ENCODE measurements around the gene CCDC9. TPM values are rescaled to one million over a fixed set of nuclear protein-coding genes. Genes with fewer than 3 reads are reported as not detected.

Gene CCDC9
- total and polyA plus RNA-seq, 2 experiments from 2014 or later = 14.5 to 15.0 TPM

GRCh38 chr19:47225746-47226425 is 30.4 kb upstream of the CCDC9 start:
- DNase-seq (ENCODE audit: low spot score) (peak; percentile 94), ATAC-seq (peak; percentile 30)
- Histone ChIP-seq H3K36me3 (ENCODE audit: insufficient read depth) (no peaks in the 10 kb centered on the region; the same call in 1 of the 2 replicates), H2AFZ (no peak overlapping the region), H3K9me2 (ENCODE audit: insufficient read depth) (no peaks in the 10 kb centered on the region), H4K20me1 (replicated peaks; ENCODE audit: insufficient read depth) (no peaks in the 10 kb centered on the region; the same call in 1 of the 2 replicates), H3K79me2 (replicated peaks; ENCODE audit: insufficient read depth) (peaks cover 36% of the 10 kb centered on the region), H3K27ac (ENCODE audit: low read depth) (peak overlapping the region; percentile 99), H3K4me2 (peak overlapping the region; percentile 92), H3K27me3 (ENCODE audit: insufficient read depth) (peaks cover 11% of the 10 kb centered on the region), H3F3A (replicated peaks; ENCODE audit: low read depth) (peaks cover 19% of the 10 kb centered on the region), H3K4me3 (peak overlapping the region; percentile 96), H3K4me1 (ENCODE audit: insufficient read depth) (peaks cover 28% of the 10 kb centered on the region)
- H3K4me3 Mint-ChIP-seq = peak overlapping the region; percentile 60
- H3K9me3 Mint-ChIP-seq = peaks cover 2% of the 10 kb centered on the region; the same call in 1 of the 3 replicates
- H3K4me1 Mint-ChIP-seq = peaks cover 14% of the 10 kb centered on the region
- TF ChIP-seq ZNF462 (CRISPR knock-in tag; IDR thresholded peaks at IDR 0.05) (no peak), REST (IDR thresholded peaks at IDR 0.05; ENCODE audit: unreplicated experiment) (no peak), EZH2phosphoT487 (IDR thresholded peaks at IDR 0.05; ENCODE audit: unreplicated experiment) (no peak), JUNB (IDR thresholded peaks at IDR 0.05; ENCODE audit: unreplicated experiment) (no peak), ZNF331 (CRISPR knock-in tag; IDR thresholded peaks at IDR 0.05; ENCODE audit: low read depth) (no peak), CREB1 (CRISPR knock-in tag; IDR thresholded peaks at IDR 0.05; ENCODE audit: low read depth) (peak; percentile 75), ZNF114 (CRISPR knock-in tag; IDR thresholded peaks at IDR 0.05) (0 out of 2 replicates have a peak, but pooled peaks have one; percentile 53), EZH2 (IDR thresholded peaks at IDR 0.05; ENCODE audit: low read depth, unreplicated experiment) (no peak), ETS1 (IDR thresholded peaks at IDR 0.05) (no peak), POLR2AphosphoS5 (IDR thresholded peaks at IDR 0.05; ENCODE audit: low read depth) (peak; percentile 92), CTCF (conservative IDR thresholded peaks at IDR 0.05; ENCODE audit: low read depth in 2 of 2) (peak in 1 of 2 experiments; percentile 16; a peak in 2 of 4 replicates), STAT1 (IDR thresholded peaks at IDR 0.05; ENCODE audit: unreplicated experiment) (no peak), NANOG (IDR thresholded peaks at IDR 0.05; ENCODE audit: borderline replicate concordance) (no peak)
- H3K27ac Mint-ChIP-seq = peak overlapping the region; percentile 81
- H3K36me3 Mint-ChIP-seq (ENCODE audit: low read depth) = peaks cover 29% of the 10 kb centered on the region
- H3K27me3 Mint-ChIP-seq (ENCODE audit: insufficient read depth, low read depth, poor library complexity) = peaks cover 18% of the 10 kb centered on the region

Measured in GM23338 (cell line).